ENCODE measurements around the gene IFT80.

Gene IFT80

DNA sequence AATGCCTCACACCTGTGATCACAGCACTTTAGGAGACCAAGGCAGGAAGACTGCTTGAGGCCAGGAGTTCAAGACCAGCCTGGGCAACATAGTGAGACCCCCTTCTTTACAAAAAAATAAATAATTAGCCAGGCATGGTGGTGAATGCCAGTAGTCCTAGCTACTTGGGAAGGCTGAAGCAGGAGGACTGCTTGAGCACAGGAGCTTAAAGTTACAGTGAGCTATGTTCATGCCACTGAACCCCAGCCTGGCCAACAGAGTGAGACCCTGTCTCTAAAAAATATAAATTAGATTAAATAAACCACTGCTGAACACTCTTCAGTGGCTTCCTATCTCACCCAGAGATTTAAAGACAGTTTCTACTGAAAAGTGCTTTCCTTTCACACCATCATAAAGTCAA lies 6.2 kb downstream of the IFT80 start:
- Histone ChIP-seq H3F3A (ENCODE audit: control insufficient read depth, insufficient read depth) (no peaks in the 10 kb centered on the region), H3K4me3 (ENCODE audit: low read length) (no peak overlapping the region), H3K27me3 (ENCODE audit: control insufficient read depth, low read length) (no peaks in the 10 kb centered on the region), H3K27ac (ENCODE audit: low read depth, low read length) (no peak overlapping the region), H4K20me1 (ENCODE audit: control insufficient read depth, insufficient read depth, low read depth, low read length) (no peaks in the 10 kb centered on the region), H3K36me3 (ENCODE audit: control insufficient read depth, low read length) (peaks cover 15% of the 10 kb centered on the region), H3K4me2 (ENCODE audit: low read length) (no peak overlapping the region), H3K9me2 (replicated peaks; ENCODE audit: control insufficient read depth, low read length) (no peaks in the 10 kb centered on the region), H3K9me3 (ENCODE audit: control insufficient read depth, insufficient read depth, low read length) (no peaks in the 10 kb centered on the region), H3K4me1 (ENCODE audit: control insufficient read depth, low read length) (peaks cover 38% of the 10 kb centered on the region), H3K79me2 (ENCODE audit: control insufficient read depth, low read length) (peaks cover 81% of the 10 kb centered on the region)
- TF ChIP-seq CTCF (IDR thresholded peaks at IDR 0.05; ENCODE audit: low read depth, low read length, poor library complexity, severe bottlenecking): no peak
- no peak for TF ChIP-seq EZH2phosphoT487 (IDR thresholded peaks at IDR 0.05; ENCODE audit: borderline replicate concordance, low read length)

DNA sequence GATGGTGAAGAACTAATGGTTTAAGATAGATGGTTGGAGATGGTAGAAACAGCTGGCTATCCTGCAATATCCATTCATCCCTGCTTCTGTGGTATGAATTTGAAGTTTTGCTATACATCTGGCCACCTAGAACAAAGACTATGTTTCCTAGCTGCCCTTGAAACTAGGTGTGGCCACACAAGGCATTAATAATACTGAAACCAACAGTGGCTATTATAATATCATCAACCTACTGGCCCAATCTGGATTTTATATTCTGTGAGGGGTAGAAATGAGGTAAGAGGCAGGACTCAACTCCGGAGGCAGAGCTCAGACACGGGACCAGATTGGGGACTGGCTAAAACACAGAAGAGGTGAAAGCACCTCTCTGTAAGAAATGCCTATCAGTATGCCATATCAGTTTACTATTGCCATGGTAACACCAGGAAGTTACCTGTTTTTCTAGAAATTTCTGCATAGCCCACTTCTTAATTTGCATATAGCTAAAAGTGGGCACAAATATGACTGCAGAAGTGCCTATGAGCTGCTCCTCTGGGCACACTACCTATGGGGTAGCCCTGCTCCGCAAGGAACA lies 8.4 kb downstream of the IFT80 start:
- Histone ChIP-seq H3K4me3 (ENCODE audit: low read length) (no peak overlapping the region), H3K27ac (ENCODE audit: low read depth, low read length) (no peak overlapping the region), H3K9me2 (replicated peaks; ENCODE audit: control insufficient read depth, low read length) (no peaks in the 10 kb centered on the region), H3F3A (ENCODE audit: control insufficient read depth, insufficient read depth) (no peaks in the 10 kb centered on the region), H3K79me2 (ENCODE audit: control insufficient read depth, low read length) (peaks cover 79% of the 10 kb centered on the region), H3K27me3 (ENCODE audit: control insufficient read depth, low read length) (no peaks in the 10 kb centered on the region), H3K4me2 (ENCODE audit: low read length) (no peak overlapping the region), H3K4me1 (ENCODE audit: control insufficient read depth, low read length) (peaks cover 18% of the 10 kb centered on the region), H4K20me1 (ENCODE audit: control insufficient read depth, insufficient read depth, low read depth, low read length) (no peaks in the 10 kb centered on the region), H3K36me3 (ENCODE audit: control insufficient read depth, low read length) (peaks cover 15% of the 10 kb centered on the region), H3K9me3 (ENCODE audit: control insufficient read depth, insufficient read depth, low read length) (no peaks in the 10 kb centered on the region)
- TF ChIP-seq EZH2phosphoT487 (IDR thresholded peaks at IDR 0.05; ENCODE audit: borderline replicate concordance, low read length) (no peak), CTCF (IDR thresholded peaks at IDR 0.05; ENCODE audit: low read depth, low read length, poor library complexity, severe bottlenecking) (no peak)

DNA sequence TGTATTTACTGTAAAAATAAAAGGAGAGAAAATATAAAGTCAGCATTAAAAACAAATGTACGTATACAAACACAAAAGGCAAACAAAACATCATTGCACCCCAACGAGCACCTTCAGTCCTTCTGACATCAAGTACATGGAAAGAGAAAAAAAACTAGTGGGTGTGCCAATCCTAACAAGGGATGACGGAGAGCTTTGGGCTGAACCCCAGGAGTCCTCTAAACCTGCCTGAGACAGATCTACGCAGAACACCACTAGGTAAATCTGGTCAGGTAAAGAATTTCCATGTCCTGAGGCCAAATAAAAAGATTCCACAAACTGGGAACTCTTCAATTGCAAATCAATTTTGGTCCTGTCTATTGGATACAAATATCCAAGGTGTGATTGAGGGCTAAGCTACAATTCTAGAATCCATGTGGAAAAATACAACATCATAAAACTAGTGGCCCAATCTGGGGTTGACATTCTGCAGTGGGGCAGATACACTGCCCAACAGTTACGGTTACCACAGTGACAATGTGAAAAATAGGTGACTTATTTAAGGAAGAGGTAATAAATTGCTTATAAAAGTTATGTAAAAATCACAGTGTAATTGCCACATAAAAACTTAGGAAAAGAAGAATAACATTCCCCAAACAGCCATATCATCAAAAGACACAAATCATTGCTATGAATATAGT lies 14.2 kb downstream of the IFT80 start:
- Histone ChIP-seq H3K4me3 (ENCODE audit: low read length) (no peak overlapping the region), H3K9me2 (replicated peaks; ENCODE audit: control insufficient read depth, low read length) (no peaks in the 10 kb centered on the region), H3K27me3 (ENCODE audit: control insufficient read depth, low read length) (no peaks in the 10 kb centered on the region), H3F3A (ENCODE audit: control insufficient read depth, insufficient read depth) (no peaks in the 10 kb centered on the region), H3K27ac (ENCODE audit: low read depth, low read length) (no peak overlapping the region), H3K4me1 (ENCODE audit: control insufficient read depth, low read length) (no peaks in the 10 kb centered on the region), H3K36me3 (ENCODE audit: control insufficient read depth, low read length) (peaks cover 21% of the 10 kb centered on the region), H3K4me2 (ENCODE audit: low read length) (no peak overlapping the region), H3K9me3 (ENCODE audit: control insufficient read depth, insufficient read depth, low read length) (no peaks in the 10 kb centered on the region), H4K20me1 (ENCODE audit: control insufficient read depth, insufficient read depth, low read depth, low read length) (no peaks in the 10 kb centered on the region), H3K79me2 (ENCODE audit: control insufficient read depth, low read length) (peaks cover 51% of the 10 kb centered on the region)
- TF ChIP-seq CTCF (IDR thresholded peaks at IDR 0.05; ENCODE audit: low read depth, low read length, poor library complexity, severe bottlenecking) (no peak), EZH2phosphoT487 (IDR thresholded peaks at IDR 0.05; ENCODE audit: borderline replicate concordance, low read length) (no peak)
